Measurements from ENCODE around the gene TMEM154.

Gene TMEM154

GRCh38 chr4:152629908-152630307 is 49.9 kb downstream of the TMEM154 start:
- DNase-seq (ENCODE audit: low read depth in 2 of 2) = no peak

GRCh38 chr4:152628128-152628527 is 51.7 kb downstream of the TMEM154 start:
- no peak for DNase-seq (ENCODE audit: low read depth in 2 of 2)

- no peak for DNase-seq (ENCODE audit: low read depth in 2 of 2)
These were observed 53.0 kb downstream of the TMEM154 start for GRCh38 chr4:152626790-152627189.

- no peak for DNase-seq (ENCODE audit: low read depth in 2 of 2)
These were observed 58.9 kb downstream of the TMEM154 start for GRCh38 chr4:152620915-152621314.

DNA sequence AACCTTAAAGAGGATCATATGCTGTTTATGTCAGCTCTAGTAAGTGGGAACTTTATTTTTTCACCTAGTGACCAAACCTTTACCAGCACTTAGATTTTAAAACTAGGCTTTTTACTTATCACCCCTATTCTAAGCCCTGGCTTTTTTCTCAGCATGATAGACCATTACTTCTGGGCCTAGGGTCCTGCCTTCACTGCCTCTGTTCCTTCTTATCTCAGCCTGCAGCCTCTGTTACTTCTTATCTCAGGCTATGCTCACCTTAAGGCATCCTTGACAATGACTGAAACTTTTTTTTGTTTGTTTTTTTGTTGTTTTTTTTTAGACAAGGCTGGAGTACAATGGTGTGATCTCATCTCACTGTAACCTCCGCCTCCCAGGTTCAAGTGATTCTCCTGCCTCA is 59.6 kb downstream of the TMEM154 start:
- no peak for DNase-seq (ENCODE audit: low read depth in 2 of 2)

- DNase-seq (ENCODE audit: low read depth in 2 of 2) = no peak
These were observed 60.2 kb downstream of the TMEM154 start for GRCh38 chr4:152619556-152619955.

DNA sequence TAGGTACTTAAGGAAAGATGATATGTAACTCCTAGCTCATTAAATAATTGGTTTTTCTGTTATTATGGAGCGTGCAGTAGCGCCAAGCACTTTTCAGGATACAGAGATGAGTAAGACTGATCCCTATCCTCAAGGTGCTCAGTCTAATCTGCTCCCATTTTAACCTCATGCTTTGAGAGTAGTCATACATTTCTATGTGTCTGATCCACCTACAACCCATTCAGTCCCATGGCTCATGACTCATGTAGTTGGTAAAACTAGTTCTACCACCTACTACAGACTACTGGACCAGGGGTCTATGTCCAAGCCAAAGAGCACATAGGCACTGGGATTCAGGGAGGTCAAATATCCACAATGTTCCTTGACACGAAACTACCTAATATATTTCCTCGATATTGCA is 60.8 kb downstream of the TMEM154 start:
- no peak for DNase-seq (ENCODE audit: low read depth in 2 of 2)

DNA sequence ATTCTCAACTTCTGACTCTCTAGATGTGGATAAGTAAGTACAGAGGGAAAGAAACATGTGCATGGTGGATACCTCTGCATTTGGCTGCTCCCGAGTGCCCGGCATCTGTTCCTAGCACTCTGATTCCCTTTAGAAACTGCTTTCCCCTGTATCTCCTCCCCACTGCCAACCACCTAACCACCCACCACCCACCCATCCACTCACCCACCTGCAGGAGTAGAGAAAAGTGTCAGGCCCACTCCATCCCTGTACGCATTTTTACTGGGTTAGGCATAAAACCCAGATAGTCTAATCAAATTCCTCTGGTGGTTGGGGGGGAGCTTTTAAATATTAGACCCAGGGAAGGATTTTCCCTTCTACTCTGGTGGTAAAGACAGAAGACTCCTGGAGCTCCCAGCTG is 63.0 kb downstream of the TMEM154 start:
- no peak for DNase-seq (ENCODE audit: low read depth in 2 of 2)

- no peak for DNase-seq (ENCODE audit: low read depth in 2 of 2)
These were observed 65.7 kb downstream of the TMEM154 start for GRCh38 chr4:152613841-152614721.

GRCh38 chr4:152613351-152613750 is 66.4 kb downstream of the TMEM154 start:
- no peak for DNase-seq (ENCODE audit: low read depth in 2 of 2)

DNA sequence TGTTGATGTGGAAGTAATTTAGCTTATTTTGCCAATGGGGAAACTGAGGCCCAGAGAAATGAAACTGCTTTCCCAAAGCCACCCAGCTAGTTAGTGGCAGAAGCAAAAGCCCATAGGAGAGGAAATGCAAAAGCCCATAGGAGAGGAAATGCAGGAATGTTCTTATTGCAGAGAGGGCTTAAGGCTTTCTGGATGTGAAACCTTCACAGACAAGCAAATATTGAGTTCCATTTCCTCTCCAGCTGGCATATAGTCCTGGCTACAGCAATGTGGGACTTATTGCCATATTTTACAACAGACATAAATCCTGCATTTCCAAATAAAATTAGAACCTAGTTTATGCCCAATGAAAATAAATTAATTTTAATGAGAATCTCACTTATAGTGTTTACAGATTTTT is 69.7 kb downstream of the TMEM154 start:
- DNase-seq (ENCODE audit: low read depth in 2 of 2) = no peak

- no peak for DNase-seq (ENCODE audit: low read depth in 2 of 2)
These were observed 70.3 kb downstream of the TMEM154 start for GRCh38 chr4:152609481-152609880.

GRCh38 chr4:152607178-152607577 is 72.6 kb downstream of the TMEM154 start:
- no peak for DNase-seq (ENCODE audit: low read depth in 2 of 2)

GRCh38 chr4:152606753-152607152 is 73.0 kb downstream of the TMEM154 start:
- DNase-seq (ENCODE audit: low read depth in 2 of 2) = no peak

DNA sequence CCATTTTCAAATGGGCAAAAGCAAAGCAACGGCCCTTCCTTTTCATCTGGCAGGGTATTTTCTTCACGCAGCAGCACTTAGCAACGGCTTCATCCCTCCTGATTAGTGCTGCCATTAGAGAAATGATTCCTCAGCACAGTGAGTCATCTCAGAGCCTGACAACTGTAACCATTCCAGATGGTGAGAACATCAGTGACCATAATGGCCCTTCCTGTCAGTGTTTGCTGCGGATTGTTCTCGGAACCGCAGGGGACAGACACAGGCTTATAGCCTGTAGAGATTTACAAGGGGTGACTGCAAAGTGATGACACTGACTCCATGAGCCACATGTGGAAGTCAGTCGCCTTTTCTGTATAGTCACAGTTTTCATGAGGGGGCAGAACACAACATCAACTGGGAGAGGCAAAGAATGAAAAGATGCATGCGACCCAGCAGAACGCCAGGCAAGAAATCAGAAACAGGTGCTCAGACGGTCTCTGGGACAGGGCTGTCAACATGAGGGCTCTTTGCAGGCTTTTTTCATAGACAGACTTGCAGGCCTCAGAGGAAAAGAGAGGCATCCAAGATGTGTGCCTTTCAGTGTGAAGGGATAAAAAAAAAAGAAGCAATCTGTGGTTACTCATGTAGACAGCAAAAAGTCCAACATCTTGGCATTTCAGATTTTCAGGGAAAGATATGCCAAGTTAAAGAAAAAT is 74.0 kb downstream of the TMEM154 start:
- no peak for DNase-seq (ENCODE audit: low read depth in 2 of 2)

- DNase-seq (ENCODE audit: low read depth in 2 of 2) = no peak
These were observed 74.8 kb downstream of the TMEM154 start for GRCh38 chr4:152605031-152605430.

DNA sequence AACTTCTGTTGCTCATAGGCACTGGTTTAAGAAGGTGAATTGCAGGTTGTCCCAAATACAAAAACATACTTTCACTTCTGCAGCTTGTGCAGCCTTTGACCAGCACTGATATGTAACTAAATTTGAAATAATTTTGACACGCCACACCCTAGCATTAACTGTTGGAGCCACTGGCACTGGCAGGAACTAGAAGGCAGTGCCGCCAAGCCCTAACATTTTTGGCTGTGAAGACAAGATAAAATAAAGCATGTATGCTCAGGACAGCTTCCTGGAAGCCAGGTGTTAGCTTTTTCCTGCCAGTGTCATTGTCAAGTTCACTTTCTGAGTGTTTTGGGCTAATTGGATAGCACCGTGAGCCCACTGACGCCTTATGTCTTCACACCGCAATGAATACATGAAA is 78.6 kb downstream of the TMEM154 start:
- no peak for DNase-seq (ENCODE audit: low read depth in 2 of 2)

- no peak for DNase-seq (ENCODE audit: low read depth in 2 of 2)
These were observed 80.2 kb downstream of the TMEM154 start for GRCh38 chr4:152599636-152600035.

DNA sequence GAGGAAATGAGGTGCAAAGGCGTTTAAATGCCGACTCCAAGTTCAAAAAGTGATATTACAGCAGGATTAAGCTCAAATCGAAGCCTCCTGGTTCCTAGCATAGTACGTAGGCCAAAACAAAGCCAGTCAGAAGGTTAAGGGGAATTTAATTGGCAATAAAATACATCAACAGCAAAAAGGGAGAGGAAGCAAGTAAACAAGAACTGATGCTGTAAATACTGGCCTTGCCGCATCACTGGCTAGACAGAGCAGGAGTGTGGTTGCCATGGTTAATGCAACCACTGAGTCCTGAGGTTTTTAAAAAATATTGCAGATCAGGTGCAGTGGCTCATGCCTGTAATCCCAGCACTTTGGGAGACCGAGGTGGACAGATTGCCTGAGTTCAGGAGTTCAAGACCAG is 80.7 kb downstream of the TMEM154 start:
- no peak for DNase-seq (ENCODE audit: low read depth in 2 of 2)

GRCh38 chr4:152598454-152598853 is 81.3 kb downstream of the TMEM154 start:
- DNase-seq (ENCODE audit: low read depth in 2 of 2) = no peak

DNA sequence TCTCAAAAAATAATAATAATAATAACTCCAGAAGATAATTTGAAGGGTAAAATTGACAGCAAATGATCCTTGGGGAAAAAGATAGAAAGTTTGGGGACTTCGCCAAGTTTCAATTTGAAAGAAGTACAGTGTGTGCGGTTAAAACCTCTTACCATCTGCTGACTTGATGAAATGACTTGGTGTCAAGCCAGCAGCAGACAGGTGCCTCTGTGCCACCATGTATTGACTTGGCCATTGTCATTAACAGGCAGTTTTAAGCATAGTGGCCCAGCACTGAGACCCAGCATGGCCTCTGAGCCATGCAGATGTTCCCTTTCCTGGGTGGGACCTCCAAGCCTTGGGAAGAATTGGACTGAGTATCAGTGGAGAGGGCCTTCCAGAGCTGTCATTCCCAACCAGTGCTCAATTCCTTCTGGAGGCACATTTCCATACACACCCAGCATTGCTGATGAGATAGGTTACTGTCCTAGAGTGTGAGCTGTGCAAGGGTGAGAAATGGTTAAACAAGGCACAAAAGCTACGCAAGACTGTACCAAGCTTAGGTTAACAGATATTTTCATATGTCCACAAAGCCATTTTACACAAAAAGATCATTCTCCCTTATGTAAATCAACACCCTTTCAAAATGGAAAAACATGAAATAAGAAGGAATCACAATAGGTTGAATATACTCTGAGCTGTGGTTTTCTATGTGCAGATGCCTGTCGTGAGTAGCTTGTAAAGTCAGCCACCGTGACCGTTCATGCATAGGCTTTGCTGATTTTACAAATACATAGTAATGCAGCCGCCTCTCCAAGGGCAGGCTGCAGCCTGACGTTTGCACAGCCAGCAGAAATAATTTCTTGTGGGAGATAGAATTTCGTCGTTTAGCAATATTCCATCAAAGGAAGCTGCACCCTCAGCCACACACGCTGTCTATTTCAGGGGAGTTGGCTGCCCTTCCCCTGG is 84.5 kb downstream of the TMEM154 start:
- no peak for DNase-seq (ENCODE audit: low read depth in 2 of 2)

- DNase-seq (ENCODE audit: low read depth in 2 of 2) = no peak
These were observed 85.7 kb downstream of the TMEM154 start for GRCh38 chr4:152594057-152594456.
